Mesenchymal stem cell (in vitro differentiated cells and primary cell): Measurements from ENCODE around the gene SLC34A3.
A peak's percentile ranks its signal among the peaks of the same experiment; 100 is the strongest.

Source experiments
- DNase-seq: peaks from one replicate; pipeline ENCODE4 v3.0.0-alpha.2; 2013
- H2AFZ ChIP-seq: one replicate; pipeline ENCODE4 v1.6.1; 2013; ENCODE audit warnings: low read depth, mild to moderate bottlenecking, control low read depth, inconsistent platforms, low read length, moderate library complexity
- H2AK5ac ChIP-seq: 2 replicates; pipeline ENCODE4 v1.6.1; 2013; ENCODE audit warnings: low read length, moderate library complexity, mild to moderate bottlenecking, inconsistent platforms; ENCODE audit not compliant: severe bottlenecking
- H2BK120ac ChIP-seq: one replicate; pipeline ENCODE4 v1.6.1; 2013; ENCODE audit warnings: low read depth, mild to moderate bottlenecking, inconsistent platforms, low read length, moderate library complexity
- H2BK12ac ChIP-seq, 2 experiments: one replicate each; pipeline ENCODE4 v1.6.1; 2013; ENCODE audit warnings: inconsistent platforms in 2 of 2, low read length in 2 of 2, mild to moderate bottlenecking in 2 of 2, moderate library complexity in 2 of 2, control low read depth in 1 of 2
- H2BK15ac ChIP-seq: one replicate; pipeline ENCODE4 v1.6.1; 2013; ENCODE audit warnings: mild to moderate bottlenecking, low read depth, inconsistent platforms; ENCODE audit not compliant: poor library complexity, severe bottlenecking
- H2BK5ac ChIP-seq: 2 replicates; pipeline ENCODE4 v1.6.1; 2013; ENCODE audit warnings: low read depth, mild to moderate bottlenecking, low read length, control low read depth, inconsistent platforms; ENCODE audit not compliant: poor library complexity, severe bottlenecking
- H3K14ac ChIP-seq, 2 experiments: one replicate each; pipeline ENCODE4 v1.6.1; 2013; ENCODE audit warnings: inconsistent platforms in 2 of 2, low read length in 2 of 2, control low read depth in 1 of 2, mild to moderate bottlenecking in 1 of 2, moderate library complexity in 1 of 2
- H3K18ac ChIP-seq, 2 experiments: one replicate each; pipeline ENCODE4 v1.6.1; 2013; ENCODE audit warnings: inconsistent platforms in 2 of 2, low read length in 2 of 2, control low read depth in 1 of 2, low read depth in 1 of 2, mild to moderate bottlenecking in 1 of 2
- H3K23ac ChIP-seq, 2 experiments: one replicate each; pipeline ENCODE4 v1.6.1; 2013; ENCODE audit warnings: inconsistent platforms in 2 of 2, low read length in 2 of 2, mild to moderate bottlenecking in 2 of 2, moderate library complexity in 2 of 2, control low read depth in 1 of 2
- H3K27ac ChIP-seq: 2 replicates; pipeline ENCODE4 v1.5.1; 2013; ENCODE audit warnings: mild to moderate bottlenecking, moderate library complexity, low read length, control low read depth, inconsistent platforms; ENCODE audit not compliant: poor library complexity, severe bottlenecking
- H3K27me3 ChIP-seq, 2 experiments: 2 replicates each; pipeline versions ENCODE4 v1.6.1 to v1.7.0; 2013; ENCODE audit warnings: low read length in 2 of 2, mild to moderate bottlenecking in 2 of 2, moderate library complexity in 2 of 2, control low read depth in 1 of 2, inconsistent platforms in 1 of 2; ENCODE audit not compliant: control insufficient read depth in 1 of 2, insufficient read depth in 1 of 2
- H3K36me3 ChIP-seq, 2 experiments: 2 replicates each; pipeline versions ENCODE4 v1.6.1 to v1.7.0; 2013; ENCODE audit warnings: low read length in 2 of 2, control low read depth in 1 of 2, inconsistent platforms in 1 of 2, low read depth in 1 of 2, mild to moderate bottlenecking in 1 of 2; ENCODE audit not compliant: insufficient read depth in 2 of 2, control insufficient read depth in 1 of 2
- H3K4ac ChIP-seq, 2 experiments: one replicate each; pipeline ENCODE4 v1.6.1; 2013; ENCODE audit warnings: inconsistent platforms in 2 of 2, low read length in 2 of 2, mild to moderate bottlenecking in 2 of 2, moderate library complexity in 2 of 2, control low read depth in 1 of 2, low read depth in 1 of 2
- H3K4me1 ChIP-seq: 2 replicates; pipeline ENCODE4 v1.6.1; 2013; ENCODE audit warnings: low read depth, low read length, control low read depth; ENCODE audit not compliant: control insufficient read depth, insufficient read depth
- H3K4me2 ChIP-seq: 2 replicates; pipeline ENCODE4 v1.6.1; 2013; ENCODE audit warnings: low read length, mild to moderate bottlenecking, inconsistent platforms; ENCODE audit not compliant: poor library complexity, severe bottlenecking
- H3K4me3 ChIP-seq, 2 experiments: 2 replicates each; pipeline versions ENCODE4 v1.5.1 to v1.7.0; 2013; ENCODE audit warnings: low read length in 2 of 2, mild to moderate bottlenecking in 2 of 2, control low read depth in 1 of 2, low read depth in 1 of 2; ENCODE audit not compliant: insufficient read depth in 1 of 2
- H3K79me1 ChIP-seq: replicated peaks from 2 replicates; pipeline ENCODE4 v1.6.1; 2013; ENCODE audit warnings: mild to moderate bottlenecking, control low read depth, low read length, inconsistent platforms; ENCODE audit not compliant: poor library complexity, severe bottlenecking
- H3K9ac ChIP-seq: 2 replicates; pipeline ENCODE4 v1.7.0; 2013; ENCODE audit warnings: mild to moderate bottlenecking, low read length, moderate library complexity
- H3K9me3 ChIP-seq: 2 replicates; pipeline ENCODE4 v1.7.0; 2013; ENCODE audit warnings: mild to moderate bottlenecking, low read length; ENCODE audit not compliant: control insufficient read depth
- H4K8ac ChIP-seq: one replicate; pipeline ENCODE4 v1.6.1; 2013; ENCODE audit warnings: inconsistent platforms, mild to moderate bottlenecking, low read length, moderate library complexity
- H4K91ac ChIP-seq: one replicate; pipeline ENCODE4 v1.6.1; 2013; ENCODE audit warnings: mild to moderate bottlenecking, low read length, inconsistent platforms
- WGBS: methylation state at CpG from one replicate; pipeline ENCODE4 v1.1.7; 2013; ENCODE audit warnings: mixed read lengths; 5-methylcytosine and 5-hydroxymethylcytosine counted together

The SLC34A3 gene

DNA sequence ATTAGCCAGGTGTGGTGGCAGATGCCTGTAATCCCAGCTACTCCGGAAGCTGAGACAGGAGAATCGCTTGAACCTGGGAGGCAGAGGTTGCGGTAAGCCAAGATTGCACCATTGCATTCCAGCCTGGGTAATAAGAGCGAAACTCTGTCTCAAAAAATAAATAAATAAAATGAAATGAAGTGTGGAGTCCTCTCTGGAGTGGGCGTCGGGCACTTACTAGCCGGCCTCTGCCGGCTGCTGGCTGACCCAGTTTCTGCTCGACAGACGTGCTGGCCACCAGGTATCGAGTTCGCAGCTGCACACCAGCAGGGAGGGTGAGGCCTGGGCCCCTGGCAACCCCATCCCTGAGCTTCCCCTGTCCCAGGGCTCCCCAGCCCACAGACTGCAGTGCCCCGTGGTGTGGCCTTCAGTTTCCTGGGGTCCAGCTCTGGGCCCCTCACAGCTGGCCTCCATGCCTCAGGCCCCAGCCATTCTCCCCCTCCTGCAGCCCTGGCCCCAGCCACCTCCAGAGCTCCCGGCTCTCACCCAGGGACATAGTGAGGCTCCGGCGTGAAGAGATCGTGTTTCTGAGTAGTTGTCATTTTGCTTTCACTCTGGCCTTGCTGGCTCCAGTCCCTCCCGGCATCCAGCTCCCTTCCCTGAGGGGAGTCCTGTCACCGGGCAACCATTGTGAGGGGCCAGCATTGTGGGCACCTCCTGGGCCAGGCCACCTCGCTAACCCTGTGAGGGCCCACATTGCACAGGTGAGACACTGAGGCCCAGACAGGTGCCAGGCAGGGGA, 16.6 kb downstream of the SLC34A3 start:
- WGBS = 76% methylated on average over 19 of the region's 20 CpGs

DNA sequence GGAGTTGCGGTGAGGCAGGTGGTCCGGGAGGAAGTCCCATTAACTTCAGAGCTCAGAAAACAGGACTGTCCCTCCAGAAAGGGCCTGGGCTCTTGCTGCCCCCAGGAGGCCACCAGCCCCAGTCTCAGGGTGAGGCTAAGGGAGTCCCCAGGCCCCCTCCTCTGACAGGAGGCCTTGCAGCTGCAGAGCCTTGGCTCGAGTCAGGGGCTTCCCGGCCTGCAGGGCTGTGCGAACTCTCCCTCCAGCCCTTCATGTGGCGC, 17.1 kb downstream of the SLC34A3 start:
- Histone ChIP-seq H3K4me3 (no peak overlapping the region), H2BK12ac (no peak overlapping the region), H2AK5ac (no peak overlapping the region), H3K36me3 (peaks cover 12 to 14% of the 10 kb centered on the region in 2 experiments), H3K79me1 (no peaks in the 10 kb centered on the region), H3K9ac (no peak overlapping the region), H2BK5ac (no peak overlapping the region), H3K14ac (no peak overlapping the region), H3K18ac (no peak overlapping the region), H2AFZ (no peak overlapping the region), H4K91ac (no peak overlapping the region), H4K8ac (no peak overlapping the region), H3K27me3 (peaks cover 0 to 17% of the 10 kb centered on the region in 2 experiments), H3K4me2 (no peak overlapping the region), H3K23ac (no peak overlapping the region), H3K27ac (no peak overlapping the region), H2BK120ac (no peak overlapping the region), H3K4me1 (peaks cover 40% of the 10 kb centered on the region), H3K9me3 (no peaks in the 10 kb centered on the region), H2BK15ac (no peak overlapping the region), H3K4ac (no peak overlapping the region)
- DNase-seq = no peak
- WGBS = 85% methylated on average over 5 of the region's 6 CpGs

More for the DNA sequence above, 16.6 kb downstream of the SLC34A3 start:
- peaks cover 45% of the 10 kb centered on the region for H3K4me1 ChIP-seq
- H3K27ac ChIP-seq = no peak overlapping the region
- no peak overlapping the region for H3K9ac ChIP-seq
- no peak overlapping the region for H3K4me3 ChIP-seq
- H4K8ac ChIP-seq = no peak overlapping the region
- no peak overlapping the region for H3K4me2 ChIP-seq
- no peak overlapping the region for H2BK5ac ChIP-seq
- H4K91ac ChIP-seq = no peak overlapping the region
- H2BK120ac ChIP-seq = no peak overlapping the region
- H2AFZ ChIP-seq = no peak overlapping the region
- H3K14ac ChIP-seq = no peak overlapping the region
- H3K79me1 ChIP-seq = no peaks in the 10 kb centered on the region
- no peak overlapping the region for H3K23ac ChIP-seq
- DNase-seq = no peak
- H3K9me3 ChIP-seq = no peaks in the 10 kb centered on the region
- H2AK5ac ChIP-seq = no peak overlapping the region
- peak overlapping the region in 1 of 2 experiments; percentile 31 for H2BK12ac ChIP-seq
- peaks cover 17 to 20% of the 10 kb centered on the region in 2 experiments for H3K36me3 ChIP-seq
- no peak overlapping the region for H3K4ac ChIP-seq
- H3K18ac ChIP-seq = no peak overlapping the region
- peaks cover 0 to 17% of the 10 kb centered on the region in 2 experiments for H3K27me3 ChIP-seq
- H2BK15ac ChIP-seq = no peak overlapping the region

DNA sequence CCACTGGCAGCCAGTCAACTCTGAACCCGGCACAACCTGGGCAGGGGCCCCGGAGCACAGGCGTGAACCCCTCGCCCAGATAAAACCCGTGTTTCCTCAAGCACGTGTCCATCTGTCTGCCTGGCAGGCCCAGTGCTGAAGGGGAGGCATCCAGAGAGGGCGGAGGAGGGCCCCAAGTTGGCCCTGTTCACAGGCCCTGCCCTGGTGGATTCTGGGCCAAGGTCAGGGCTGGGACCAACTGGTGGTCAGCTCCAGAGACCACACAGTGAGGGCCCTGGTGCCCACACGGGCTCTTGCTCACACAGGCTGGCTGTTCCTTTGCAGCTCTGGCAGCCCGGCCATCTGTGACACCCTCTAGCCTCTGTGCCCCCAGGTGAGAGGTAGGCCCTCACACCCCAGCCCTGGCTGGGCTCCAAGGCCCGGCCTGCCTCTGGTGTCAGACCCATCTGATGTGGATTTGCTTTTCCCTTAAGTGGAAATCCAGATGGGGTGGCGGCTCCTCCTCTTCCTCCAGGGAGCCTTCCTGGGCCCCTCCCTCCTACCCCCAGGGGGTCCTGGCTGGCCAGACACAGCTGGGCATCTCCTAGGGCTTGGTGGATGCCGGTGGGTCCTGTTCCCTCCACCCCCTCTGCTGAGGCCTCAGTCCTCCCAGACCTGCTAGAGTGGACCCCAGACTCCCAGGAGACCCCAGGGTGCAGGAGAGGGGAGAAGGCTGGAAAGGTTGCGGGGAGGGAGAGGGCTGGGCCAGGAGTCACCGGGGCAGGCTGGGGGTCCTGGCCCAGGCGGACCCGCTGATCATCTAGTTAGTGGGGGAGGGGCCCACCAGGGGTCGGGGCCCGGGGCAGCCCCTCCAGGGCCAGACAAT, 19.9 kb downstream of the SLC34A3 start:
- Histone ChIP-seq H3K27me3 (peaks cover 0 to 13% of the 10 kb centered on the region in 2 experiments), H3K4me1 (peaks cover 28% of the 10 kb centered on the region), H3K23ac (no peak overlapping the region), H3K9me3 (no peaks in the 10 kb centered on the region), H3K79me1 (peaks cover 2% of the 10 kb centered on the region), H3K27ac (no peak overlapping the region), H3K14ac (no peak overlapping the region), H2BK5ac (no peak overlapping the region), H3K9ac (no peak overlapping the region), H2BK12ac (no peak overlapping the region), H3K4me2 (no peak overlapping the region), H4K8ac (no peak overlapping the region), H4K91ac (no peak overlapping the region), H2BK15ac (no peak overlapping the region), H3K4me3 (no peak overlapping the region), H2AFZ (no peak overlapping the region), H3K4ac (no peak overlapping the region), H2AK5ac (no peak overlapping the region), H3K18ac (no peak overlapping the region), H3K36me3 (peaks cover 0 to under 1% of the 10 kb centered on the region in 2 experiments), H2BK120ac (no peak overlapping the region)
- WGBS = 73% methylated on average over 17 of the region's 18 CpGs
- DNase-seq = no peak

- Histone ChIP-seq H3K4ac (no peak within 1 kb of the TSS), H3K9me3 (no peaks in the 10 kb centered on the region), H3K18ac (no peak within 1 kb of the TSS), H2AFZ (no peak within 1 kb of the TSS), H2BK15ac (peak within 1 kb of the TSS; percentile 33), H3K79me1 (peaks cover 2% of the 10 kb centered on the region), H2BK120ac (no peak within 1 kb of the TSS), H3K9ac (no peak within 1 kb of the TSS), H2AK5ac (no peak within 1 kb of the TSS), H2BK12ac (peak within 1 kb of the TSS in 1 of 2 experiments; percentile 11), H3K4me3 (peak within 1 kb of the TSS in 1 of 2 experiments; percentile 7), H4K8ac (no peak within 1 kb of the TSS), H3K14ac (no peak within 1 kb of the TSS), H3K27ac (no peak within 1 kb of the TSS), H3K4me1 (peaks cover 31% of the 10 kb centered on the region), H3K36me3 (peaks cover 0 to 6% of the 10 kb centered on the region in 2 experiments), H3K23ac (no peak within 1 kb of the TSS), H4K91ac (no peak within 1 kb of the TSS), H3K4me2 (no peak within 1 kb of the TSS), H3K27me3 (peaks cover 0 to 7% of the 10 kb centered on the region in 2 experiments), H2BK5ac (no peak within 1 kb of the TSS)
- 75% methylated on average over 4 of the region's 4 CpGs for WGBS
- no peak for DNase-seq
Measured at GRCh38 chr9:137251194-137251461, 20.4 kb downstream of the SLC34A3 start, which contains the start of gene STPG3. TSS of gene STPG3 (plus strand) at chr9:137251286. CDS start at chr9:137251287, 1 bp downstream.
